SH-SY5Y (cell line): ENCODE data around the gene RYR3.

Experiments used
- GATA2 ChIP-seq: IDR thresholded peaks from 2 replicates; pipeline ENCODE4 v1.6.1; 2011; ENCODE audit warnings: mild to moderate bottlenecking, low read depth, low read length
- GATA3 ChIP-seq: IDR thresholded peaks from 2 replicates; pipeline ENCODE4 v1.6.1; 2011; ENCODE audit warnings: low read depth, mild to moderate bottlenecking, low read length, moderate library complexity

DNA sequence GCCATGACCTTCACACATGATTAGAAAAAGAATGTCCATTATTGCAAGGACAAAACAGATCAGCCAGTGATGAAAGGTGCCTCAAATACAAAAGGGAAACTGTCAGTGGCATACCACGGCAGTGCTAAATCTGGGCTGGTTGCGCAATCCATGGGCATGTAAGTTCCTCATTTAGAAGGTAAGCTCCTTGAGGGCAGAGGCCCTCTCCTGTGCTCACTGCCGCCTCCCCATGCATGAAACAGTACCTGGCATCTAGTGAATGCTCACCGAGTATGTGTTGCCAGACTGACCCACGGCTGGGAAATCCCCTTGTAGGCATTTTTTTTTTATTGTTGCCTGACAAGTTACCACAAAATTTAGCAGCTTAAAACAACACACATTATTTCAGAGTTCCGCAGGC, 345.4 kb downstream of the RYR3 start:
- no peak for TF ChIP-seq GATA2
- no peak for TF ChIP-seq GATA3
